HepG2 (cell line): ENCODE measurements around the gene SUSD6. TPM values are rescaled to one million over a fixed set of nuclear protein-coding genes. Genes with fewer than 3 reads are reported as not detected.
A peak's percentile ranks its signal among the peaks of the same experiment; 100 is the strongest.

Source experiments
- ATAC-seq: fragments of 200-7000 bp; cut with Tn5 transposase; 3 replicates; pipeline ENCODE4 v1.9.1; 2020; ENCODE audit warnings: mild to moderate bottlenecking, moderate library complexity
- BruUV-seq: library from RNA; stranded (reverse); fragments of 400-500 nt; replicated peaks from 2 replicates; lab custom pipeline; 2021; lab: Mats Ljungman, UMichigan
- CTCF ChIA-PET: fragments of 300-600 bp; formaldehyde crosslinking; extraction: SDS; loops from one replicate; lab custom pipeline; 2021; ENCODE audit warnings: low total read pairs, inconsistent platforms, low intra/inter-chr PET ratio; lab: Yijun Ruan, JAX
- POLR2A ChIA-PET: fragments of 350-600 bp; sonication (Branson Sonifier 250); formaldehyde crosslinking; loops from one replicate; lab custom pipeline; 2020; ENCODE audit warnings: antibody characterized with exemption, inconsistent platforms; lab: Yijun Ruan, JAX
- DNase-seq: peaks from one replicate; pipeline ENCODE4 v3.0.0-alpha.2; 2015; ENCODE audit warnings: low spot score
- FAIRE-seq: peaks from 3 replicates; lab custom pipeline; 2011; peaks lifted over from hg19 to GRCh38; lab: Jason Lieb, UNC
- H2AFZ ChIP-seq: one replicate; pipeline ENCODE4 v1.6.1; 2011; ENCODE audit warnings: low read length, inconsistent platforms
- H3K27ac ChIP-seq: fragments of 300-600 bp; 3 replicates; pipeline ENCODE4 v1.8.0; 2011; ENCODE audit warnings: mixed run types, mild to moderate bottlenecking, mixed read lengths, low read length, inconsistent platforms; ENCODE audit not compliant: insufficient read depth; ENCODE audit errors: extremely low read length
- H3K27me3 ChIP-seq, 2 experiments: fragments of 200-600 bp in 1 of 2; 2 replicates in 1 of 2; 3 replicates in 1 of 2; pipeline versions ENCODE4 v1.6.0 to v1.8.0; 2011; ENCODE audit warnings: low read length in 2 of 2, mild to moderate bottlenecking in 2 of 2, moderate library complexity in 2 of 2, inconsistent platforms in 1 of 2; ENCODE audit not compliant: insufficient read depth in 2 of 2, control insufficient read depth in 1 of 2
- H3K36me3 ChIP-seq, 2 experiments: fragments of 200-600 bp in 1 of 2; replicated peaks in 1 of 2; 2 replicates in 1 of 2; 3 replicates in 1 of 2; pipeline versions ENCODE4 v1.5.1 to v1.8.0; 2011; ENCODE audit warnings: low read length in 2 of 2, inconsistent platforms in 1 of 2; ENCODE audit not compliant: insufficient read depth in 2 of 2, control insufficient read depth in 1 of 2
- H3K4me1 ChIP-seq: 2 replicates; pipeline ENCODE4 v1.5.1; 2012; ENCODE audit warnings: low read length, inconsistent platforms; ENCODE audit not compliant: insufficient read depth
- H3K4me2 ChIP-seq: 2 replicates; pipeline ENCODE4 v1.6.0; 2011; ENCODE audit warnings: low read depth, low read length, inconsistent platforms
- H3K4me3 ChIP-seq, 3 experiments: fragments of 200-600 bp in 1 of 3; sonication (generic), shearing (Covaris generic) in 1 of 3; replicated peaks in 1 of 3; 2 replicates each; pipeline ENCODE4 v1.5.1; 2011 to 2016; ENCODE audit warnings: low read length in 3 of 3, inconsistent platforms in 2 of 3, low read depth in 2 of 3, mild to moderate bottlenecking in 2 of 3, control low read depth in 1 of 3, mixed read lengths in 1 of 3; ENCODE audit not compliant: insufficient read depth in 1 of 3
- H3K79me2 ChIP-seq: one replicate; pipeline ENCODE4 v1.6.1; 2011; ENCODE audit warnings: low read length, inconsistent platforms; ENCODE audit not compliant: insufficient read depth
- H3K9ac ChIP-seq: 2 replicates; pipeline ENCODE4 v1.6.0; 2011; ENCODE audit warnings: mild to moderate bottlenecking, low read depth, low read length, inconsistent platforms; ENCODE audit not compliant: insufficient read depth
- H3K9me3 ChIP-seq: 2 replicates; pipeline ENCODE4 v1.5.1; 2012; ENCODE audit warnings: mild to moderate bottlenecking, low read length
- H4K20me1 ChIP-seq: 2 replicates; pipeline ENCODE4 v1.6.0; 2011; ENCODE audit warnings: inconsistent platforms, mild to moderate bottlenecking, low read length, moderate library complexity; ENCODE audit not compliant: insufficient read depth
- TERF1 ChIP-seq: sonication (generic); formaldehyde crosslinking; IDR thresholded peaks from 2 replicates; pipeline ENCODE4 v1.8.0; 2022; ENCODE audit warnings: mild to moderate bottlenecking, missing genetic modification reagents, moderate library complexity
- ZBTB42 ChIP-seq: sonication (generic); formaldehyde crosslinking; IDR thresholded peaks from 2 replicates; pipeline ENCODE4 v1.5.0; 2020; ENCODE audit warnings: mild to moderate bottlenecking, missing genetic modification reagents
- ZFP82 ChIP-seq: sonication (generic); formaldehyde crosslinking; IDR thresholded peaks from 2 replicates; pipeline ENCODE4 v1.5.1; 2020; ENCODE audit warnings: mild to moderate bottlenecking, missing genetic modification reagents, borderline replicate concordance
- ZNF484 ChIP-seq: sonication (generic); formaldehyde crosslinking; IDR thresholded peaks from 2 replicates; pipeline ENCODE4 v1.5.1; 2020; ENCODE audit warnings: mild to moderate bottlenecking, low read depth, missing genetic modification reagents, borderline replicate concordance
- ZNF543 ChIP-seq: sonication (generic); formaldehyde crosslinking; IDR thresholded peaks from 2 replicates; pipeline ENCODE4 v1.4.0; 2020; ENCODE audit warnings: mild to moderate bottlenecking, missing genetic modification reagents
- ZSCAN20 ChIP-seq: sonication (generic); formaldehyde crosslinking; IDR thresholded peaks from 2 replicates; pipeline ENCODE4 v1.4.0; 2020; ENCODE audit warnings: missing genetic modification reagents, mild to moderate bottlenecking, borderline replicate concordance
- WGBS: methylation state at CpG from one replicate; pipeline ENCODE4 v1.1.6; 2017; ENCODE audit warnings: low lambda C conversion rate; 5-methylcytosine and 5-hydroxymethylcytosine counted together
- in situ Hi-C: cut with HindIII; loops from 2 replicates; pipeline ENCODE4 v1.10.0; 2017; ENCODE audit warnings: low pct_unique_long_range_greater_than_20kb; ENCODE audit not compliant: extremely low pct_ligation_motif_present
- intact Hi-C: fragments of 100-400 bp; cut with micrococcal nuclease; formaldehyde crosslinking; loops from one replicate; pipeline ENCODE4 v1.10.0; 2022; ENCODE audit not compliant: unreplicated experiment
- polyA plus RNA-seq, 8 experiments: library from polyadenylated mRNA; depleted of rRNA in 3 of 8; stranded (reverse) in 7 of 8; unstranded in 1 of 8; fragments of >200 nt; fragmentation: Illumina TruSeq in 4 of 8; extraction: Trizol in 4 of 8; gene quantifications; 2 replicates each; pipeline versions ENCODE4 v1.2.1 to v1.2.3, GENCODE V29; 2011 to 2016; ENCODE audit warnings: low read depth in 4 of 8, missing spikeins in 1 of 8, mixed read lengths in 1 of 8; ENCODE audit not compliant: insufficient read depth in 1 of 8
- total RNA-seq, 5 experiments: library from RNA; depleted of rRNA; stranded (reverse); fragments of >200 nt; fragmentation: Illumina TruSeq; extraction: Trizol; gene quantifications; 2 replicates each; pipeline ENCODE4 v1.2.3, GENCODE V29; 2016; ENCODE audit warnings: low read depth in 1 of 5
- TF ChIP-seq, protein P1 (sequence below): sonication (generic); formaldehyde crosslinking; IDR thresholded peaks from 2 replicates; pipeline ENCODE4 v1.5.1; 2020; ENCODE audit warnings: missing genetic modification reagents, mild to moderate bottlenecking, borderline replicate concordance
- TF ChIP-seq, protein P2 (sequence below): sonication (generic); formaldehyde crosslinking; IDR thresholded peaks from 2 replicates; pipeline ENCODE4 v1.5.0; 2020; ENCODE audit warnings: mild to moderate bottlenecking, missing genetic modification reagents
- TF ChIP-seq, protein P3 (sequence below), 2 experiments: sonication (generic) in 1 of 2; formaldehyde crosslinking in 1 of 2; IDR thresholded peaks; 2 replicates each; pipeline versions ENCODE4 v1.6.1 to v1.9.0; 2014 to 2022; ENCODE audit warnings: antibody characterized with exemption in 1 of 2, borderline replicate concordance in 1 of 2, inconsistent platforms in 1 of 2, low read depth in 1 of 2, missing genetic modification reagents in 1 of 2

SUSD6 gene
- total and polyA plus RNA-seq, 2 of the 13 experiments (the other 11 are each of a cell fraction or from before 2014, with no cell fraction given): 7.2 to 7.4 TPM

- H3K9ac ChIP-seq: no peak overlapping the region
- CTCF ChIA-PET: no interaction called here
- no peaks in the 10 kb centered on the region for H3K9me3 ChIP-seq
- no TSS peak for BruUV-seq
- TF ChIP-seq ZNF543 (CRISPR knock-in tag): no peak
- TF ChIP-seq, protein P1, sequence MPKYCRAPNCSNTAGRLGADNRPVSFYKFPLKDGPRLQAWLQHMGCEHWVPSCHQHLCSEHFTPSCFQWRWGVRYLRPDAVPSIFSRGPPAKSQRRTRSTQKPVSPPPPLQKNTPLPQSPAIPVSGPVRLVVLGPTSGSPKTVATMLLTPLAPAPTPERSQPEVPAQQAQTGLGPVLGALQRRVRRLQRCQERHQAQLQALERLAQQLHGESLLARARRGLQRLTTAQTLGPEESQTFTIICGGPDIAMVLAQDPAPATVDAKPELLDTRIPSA (CRISPR knock-in tag): no peak
- TF ChIP-seq, protein P2, sequence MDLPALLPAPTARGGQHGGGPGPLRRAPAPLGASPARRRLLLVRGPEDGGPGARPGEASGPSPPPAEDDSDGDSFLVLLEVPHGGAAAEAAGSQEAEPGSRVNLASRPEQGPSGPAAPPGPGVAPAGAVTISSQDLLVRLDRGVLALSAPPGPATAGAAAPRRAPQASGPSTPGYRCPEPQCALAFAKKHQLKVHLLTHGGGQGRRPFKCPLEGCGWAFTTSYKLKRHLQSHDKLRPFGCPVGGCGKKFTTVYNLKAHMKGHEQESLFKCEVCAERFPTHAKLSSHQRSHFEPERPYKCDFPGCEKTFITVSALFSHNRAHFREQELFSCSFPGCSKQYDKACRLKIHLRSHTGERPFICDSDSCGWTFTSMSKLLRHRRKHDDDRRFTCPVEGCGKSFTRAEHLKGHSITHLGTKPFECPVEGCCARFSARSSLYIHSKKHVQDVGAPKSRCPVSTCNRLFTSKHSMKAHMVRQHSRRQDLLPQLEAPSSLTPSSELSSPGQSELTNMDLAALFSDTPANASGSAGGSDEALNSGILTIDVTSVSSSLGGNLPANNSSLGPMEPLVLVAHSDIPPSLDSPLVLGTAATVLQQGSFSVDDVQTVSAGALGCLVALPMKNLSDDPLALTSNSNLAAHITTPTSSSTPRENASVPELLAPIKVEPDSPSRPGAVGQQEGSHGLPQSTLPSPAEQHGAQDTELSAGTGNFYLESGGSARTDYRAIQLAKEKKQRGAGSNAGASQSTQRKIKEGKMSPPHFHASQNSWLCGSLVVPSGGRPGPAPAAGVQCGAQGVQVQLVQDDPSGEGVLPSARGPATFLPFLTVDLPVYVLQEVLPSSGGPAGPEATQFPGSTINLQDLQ: no peak
- no peak for TF ChIP-seq ZBTB42
- no peak for TF ChIP-seq TERF1 (CRISPR knock-in tag)
- TF ChIP-seq ZSCAN20 (CRISPR knock-in tag): no peak
- no peak for TF ChIP-seq ZNF484 (CRISPR knock-in tag)
- TF ChIP-seq, protein P3, sequence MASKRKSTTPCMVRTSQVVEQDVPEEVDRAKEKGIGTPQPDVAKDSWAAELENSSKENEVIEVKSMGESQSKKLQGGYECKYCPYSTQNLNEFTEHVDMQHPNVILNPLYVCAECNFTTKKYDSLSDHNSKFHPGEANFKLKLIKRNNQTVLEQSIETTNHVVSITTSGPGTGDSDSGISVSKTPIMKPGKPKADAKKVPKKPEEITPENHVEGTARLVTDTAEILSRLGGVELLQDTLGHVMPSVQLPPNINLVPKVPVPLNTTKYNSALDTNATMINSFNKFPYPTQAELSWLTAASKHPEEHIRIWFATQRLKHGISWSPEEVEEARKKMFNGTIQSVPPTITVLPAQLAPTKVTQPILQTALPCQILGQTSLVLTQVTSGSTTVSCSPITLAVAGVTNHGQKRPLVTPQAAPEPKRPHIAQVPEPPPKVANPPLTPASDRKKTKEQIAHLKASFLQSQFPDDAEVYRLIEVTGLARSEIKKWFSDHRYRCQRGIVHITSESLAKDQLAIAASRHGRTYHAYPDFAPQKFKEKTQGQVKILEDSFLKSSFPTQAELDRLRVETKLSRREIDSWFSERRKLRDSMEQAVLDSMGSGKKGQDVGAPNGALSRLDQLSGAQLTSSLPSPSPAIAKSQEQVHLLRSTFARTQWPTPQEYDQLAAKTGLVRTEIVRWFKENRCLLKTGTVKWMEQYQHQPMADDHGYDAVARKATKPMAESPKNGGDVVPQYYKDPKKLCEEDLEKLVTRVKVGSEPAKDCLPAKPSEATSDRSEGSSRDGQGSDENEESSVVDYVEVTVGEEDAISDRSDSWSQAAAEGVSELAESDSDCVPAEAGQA (IDR thresholded peaks at IDR 0.05; ENCODE audit: low read depth): no peak
- TF ChIP-seq, protein P3 (CRISPR knock-in tag; IDR thresholded peaks at IDR 0.05; ENCODE audit: borderline replicate concordance): no peak
- TF ChIP-seq ZFP82: no peak
- H3K36me3 ChIP-seq: no peaks in the 10 kb centered on the region
- 59% methylated on average over 3 of the region's 3 CpGs for WGBS
- in situ Hi-C loops: no loop called here
- POLR2A ChIA-PET: interaction anchor here (3.7 kb wide), 1 partner anchor 10 kb away, joined by 15 read pairs; the partner anchor contains the start of gene SRSF5
- H3K4me3 ChIP-seq: no peak overlapping the region
- H3K4me2 ChIP-seq: peak overlapping the region; percentile 43; the same call in 1 of the 2 replicates
- DNase-seq (no peak), ATAC-seq (no peak), FAIRE-seq (no peak)
- H3K27ac ChIP-seq: no peak overlapping the region
- H4K20me1 ChIP-seq: no peaks in the 10 kb centered on the region
- H2AFZ ChIP-seq: no peak overlapping the region
- H3K4me1 ChIP-seq: peaks cover 48% of the 10 kb centered on the region
- H3K79me2 ChIP-seq: no peaks in the 10 kb centered on the region
- no peaks in the 10 kb centered on the region; a peak in 1 of 5 replicates for H3K27me3 ChIP-seq
- intact Hi-C loops: no loop called here
Observed at GRCh38 chr14:69756298-69756697, 144.9 kb downstream of the SUSD6 start.
